Adrenal gland (tissue), 5 donors: Measurements from ENCODE around the gene PSAPL1.

Experiments
- CTCF ChIP-seq, 6 experiments: fragments of 450-650 bp in 4 of 6; fragments of 200-600 bp in 2 of 6; sonication (generic) in 1 of 6; IDR thresholded peaks; 1 replicate in 5 of 6; 2 replicates in 1 of 6; pipeline versions ENCODE4 v1.5.1 to v1.8.0; 2016 to 2021; ENCODE audit warnings: antibody characterized with exemption in 6 of 6, mild to moderate bottlenecking in 2 of 6, moderate library complexity in 1 of 6
- POLR2A ChIP-seq, 2 donors: fragments of 450-650 bp; IDR thresholded peaks; one replicate each; pipeline ENCODE4 v1.6.1; 2017; ENCODE audit warnings: antibody characterized with exemption in 2 of 2, mild to moderate bottlenecking in 2 of 2, moderate library complexity in 1 of 2
- donor health status: DM: no; HTN: no; CAD: no.

DNA sequence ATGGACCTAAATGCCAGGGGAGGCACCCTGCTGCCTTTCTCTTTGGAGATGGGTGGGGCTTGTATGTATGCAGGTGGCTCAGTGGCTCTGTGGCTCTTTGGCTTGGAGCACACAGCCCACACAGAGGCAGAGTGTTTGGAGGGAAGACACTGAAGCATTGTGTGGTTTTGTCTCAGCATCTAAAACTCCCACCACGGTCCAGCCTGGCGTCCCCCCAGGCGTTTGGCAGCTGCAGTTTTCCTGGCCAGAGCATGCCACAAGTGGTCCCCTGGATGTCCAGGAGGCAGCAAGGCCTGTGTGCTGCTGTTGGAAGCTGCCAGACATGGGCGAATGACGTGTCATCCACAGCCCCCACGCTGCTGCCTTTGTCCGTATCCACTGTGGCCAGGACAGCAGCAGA lies 32.2 kb upstream of the PSAPL1 start:
- TF ChIP-seq CTCF (IDR thresholded peaks at IDR 0.05) (no peak), POLR2A (IDR thresholded peaks at IDR 0.05) (no peak)
